PC-3 (cell line): ENCODE measurements around the gene WDR46.
"Not testable (repeated sequence)": the region's sequence is repeated elsewhere in the genome, so short reads cannot be mapped to it uniquely, and the experiment has no call there.

ENCODE experiments used
- EZH2 ChIP-seq: fragments of 300-600 bp; sonication (generic); IDR thresholded peaks from one replicate; pipeline ENCODE4 v1.6.1; 2017; ENCODE audit warnings: antibody characterized with exemption, mild to moderate bottlenecking, low read length; ENCODE audit not compliant: unreplicated experiment
- TF ChIP-seq, protein P1 (sequence below): fragments of 300-600 bp; sonication (generic); conservative IDR thresholded peaks from 2 replicates; pipeline ENCODE4 v1.5.1; 2017; ENCODE audit warnings: antibody characterized with exemption, low read depth, mild to moderate bottlenecking, low read length

DNA sequence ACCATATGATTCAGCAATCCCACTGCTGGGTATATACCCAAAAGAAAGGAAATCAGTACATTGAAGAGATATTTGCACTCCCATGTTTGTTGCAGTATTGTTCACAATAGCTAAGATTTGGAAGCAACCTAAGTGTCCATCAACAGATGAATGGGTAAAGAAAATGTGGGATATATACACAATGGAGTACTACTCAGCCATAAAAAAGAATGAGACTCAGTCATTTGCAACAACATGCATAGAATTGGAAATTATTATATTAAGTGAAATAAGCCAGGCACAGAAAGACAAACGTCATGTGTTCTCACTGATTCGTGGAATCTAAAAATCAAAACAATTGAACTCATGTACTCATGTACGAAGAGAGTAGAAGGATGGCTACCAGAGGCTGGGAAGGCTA, 26.5 kb downstream of the WDR46 start:
- TF ChIP-seq, protein P1, sequence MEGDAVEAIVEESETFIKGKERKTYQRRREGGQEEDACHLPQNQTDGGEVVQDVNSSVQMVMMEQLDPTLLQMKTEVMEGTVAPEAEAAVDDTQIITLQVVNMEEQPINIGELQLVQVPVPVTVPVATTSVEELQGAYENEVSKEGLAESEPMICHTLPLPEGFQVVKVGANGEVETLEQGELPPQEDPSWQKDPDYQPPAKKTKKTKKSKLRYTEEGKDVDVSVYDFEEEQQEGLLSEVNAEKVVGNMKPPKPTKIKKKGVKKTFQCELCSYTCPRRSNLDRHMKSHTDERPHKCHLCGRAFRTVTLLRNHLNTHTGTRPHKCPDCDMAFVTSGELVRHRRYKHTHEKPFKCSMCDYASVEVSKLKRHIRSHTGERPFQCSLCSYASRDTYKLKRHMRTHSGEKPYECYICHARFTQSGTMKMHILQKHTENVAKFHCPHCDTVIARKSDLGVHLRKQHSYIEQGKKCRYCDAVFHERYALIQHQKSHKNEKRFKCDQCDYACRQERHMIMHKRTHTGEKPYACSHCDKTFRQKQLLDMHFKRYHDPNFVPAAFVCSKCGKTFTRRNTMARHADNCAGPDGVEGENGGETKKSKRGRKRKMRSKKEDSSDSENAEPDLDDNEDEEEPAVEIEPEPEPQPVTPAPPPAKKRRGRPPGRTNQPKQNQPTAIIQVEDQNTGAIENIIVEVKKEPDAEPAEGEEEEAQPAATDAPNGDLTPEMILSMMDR = not testable (repeated sequence)
- TF ChIP-seq EZH2 = not testable (repeated sequence)
